ENCODE results near the gene UBXN4.

DNA sequence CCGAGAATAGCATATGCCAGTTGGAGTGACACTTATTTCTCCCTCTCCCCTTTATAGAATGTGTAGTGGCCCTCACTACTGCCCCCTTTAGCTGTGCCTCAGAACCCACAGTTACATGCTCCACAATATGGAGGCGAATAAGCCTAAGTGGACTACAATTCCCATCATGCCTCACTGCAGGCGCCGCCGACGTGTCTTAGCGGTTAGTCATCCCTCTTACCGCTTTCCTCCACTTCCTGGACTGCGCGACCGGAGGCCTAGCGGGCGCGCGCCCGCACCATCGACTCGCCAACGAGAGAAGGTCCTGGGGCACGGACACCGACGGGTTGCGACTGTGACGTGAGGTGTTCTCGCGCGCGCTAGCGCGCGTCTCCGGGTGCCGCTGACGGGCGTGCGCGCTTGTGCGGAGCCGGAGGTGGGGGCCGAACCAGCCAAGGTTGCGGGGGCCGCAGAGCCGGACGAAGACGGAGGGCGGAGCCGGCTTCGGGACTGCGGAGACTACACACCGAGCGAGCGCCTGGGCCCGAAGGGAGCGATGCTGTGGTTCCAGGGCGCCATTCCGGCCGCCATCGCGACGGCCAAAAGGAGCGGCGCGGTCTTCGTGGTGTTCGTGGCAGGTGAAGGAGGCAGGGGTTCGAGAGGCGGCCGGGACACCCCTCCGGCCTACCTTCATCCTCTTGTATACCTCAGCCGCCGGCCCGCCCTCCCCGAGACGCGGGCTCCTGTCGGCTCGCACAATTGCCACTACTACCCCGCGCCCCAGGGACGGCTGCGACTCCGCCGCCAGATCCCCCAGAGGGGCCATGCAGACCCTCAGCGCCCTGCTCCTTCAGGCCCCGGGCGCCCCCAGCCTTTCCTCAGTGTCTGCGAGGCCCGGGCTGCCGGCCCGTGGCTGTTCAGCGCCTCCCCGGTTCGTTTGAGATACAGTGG, at the start of gene UBXN4:
- TF ChIP-seq, protein P1, sequence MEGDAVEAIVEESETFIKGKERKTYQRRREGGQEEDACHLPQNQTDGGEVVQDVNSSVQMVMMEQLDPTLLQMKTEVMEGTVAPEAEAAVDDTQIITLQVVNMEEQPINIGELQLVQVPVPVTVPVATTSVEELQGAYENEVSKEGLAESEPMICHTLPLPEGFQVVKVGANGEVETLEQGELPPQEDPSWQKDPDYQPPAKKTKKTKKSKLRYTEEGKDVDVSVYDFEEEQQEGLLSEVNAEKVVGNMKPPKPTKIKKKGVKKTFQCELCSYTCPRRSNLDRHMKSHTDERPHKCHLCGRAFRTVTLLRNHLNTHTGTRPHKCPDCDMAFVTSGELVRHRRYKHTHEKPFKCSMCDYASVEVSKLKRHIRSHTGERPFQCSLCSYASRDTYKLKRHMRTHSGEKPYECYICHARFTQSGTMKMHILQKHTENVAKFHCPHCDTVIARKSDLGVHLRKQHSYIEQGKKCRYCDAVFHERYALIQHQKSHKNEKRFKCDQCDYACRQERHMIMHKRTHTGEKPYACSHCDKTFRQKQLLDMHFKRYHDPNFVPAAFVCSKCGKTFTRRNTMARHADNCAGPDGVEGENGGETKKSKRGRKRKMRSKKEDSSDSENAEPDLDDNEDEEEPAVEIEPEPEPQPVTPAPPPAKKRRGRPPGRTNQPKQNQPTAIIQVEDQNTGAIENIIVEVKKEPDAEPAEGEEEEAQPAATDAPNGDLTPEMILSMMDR (IDR thresholded peaks at IDR 0.05), result peak; percentile 79
- TF ChIP-seq TCF7L2 (IDR thresholded peaks at IDR 0.05; ENCODE audit: low read depth, low read length) (peak; percentile 34; the same call in 1 of the 2 replicates), POLR2AphosphoS5 (IDR thresholded peaks at IDR 0.05; ENCODE audit: low read depth, low read length) (peak; percentile 81), SIN3A (IDR thresholded peaks at IDR 0.05; ENCODE audit: borderline replicate concordance, insufficient read depth, low read depth, low read length) (peak; percentile 33; the same call in 1 of the 2 replicates)
- TF ChIP-seq, protein P2, sequence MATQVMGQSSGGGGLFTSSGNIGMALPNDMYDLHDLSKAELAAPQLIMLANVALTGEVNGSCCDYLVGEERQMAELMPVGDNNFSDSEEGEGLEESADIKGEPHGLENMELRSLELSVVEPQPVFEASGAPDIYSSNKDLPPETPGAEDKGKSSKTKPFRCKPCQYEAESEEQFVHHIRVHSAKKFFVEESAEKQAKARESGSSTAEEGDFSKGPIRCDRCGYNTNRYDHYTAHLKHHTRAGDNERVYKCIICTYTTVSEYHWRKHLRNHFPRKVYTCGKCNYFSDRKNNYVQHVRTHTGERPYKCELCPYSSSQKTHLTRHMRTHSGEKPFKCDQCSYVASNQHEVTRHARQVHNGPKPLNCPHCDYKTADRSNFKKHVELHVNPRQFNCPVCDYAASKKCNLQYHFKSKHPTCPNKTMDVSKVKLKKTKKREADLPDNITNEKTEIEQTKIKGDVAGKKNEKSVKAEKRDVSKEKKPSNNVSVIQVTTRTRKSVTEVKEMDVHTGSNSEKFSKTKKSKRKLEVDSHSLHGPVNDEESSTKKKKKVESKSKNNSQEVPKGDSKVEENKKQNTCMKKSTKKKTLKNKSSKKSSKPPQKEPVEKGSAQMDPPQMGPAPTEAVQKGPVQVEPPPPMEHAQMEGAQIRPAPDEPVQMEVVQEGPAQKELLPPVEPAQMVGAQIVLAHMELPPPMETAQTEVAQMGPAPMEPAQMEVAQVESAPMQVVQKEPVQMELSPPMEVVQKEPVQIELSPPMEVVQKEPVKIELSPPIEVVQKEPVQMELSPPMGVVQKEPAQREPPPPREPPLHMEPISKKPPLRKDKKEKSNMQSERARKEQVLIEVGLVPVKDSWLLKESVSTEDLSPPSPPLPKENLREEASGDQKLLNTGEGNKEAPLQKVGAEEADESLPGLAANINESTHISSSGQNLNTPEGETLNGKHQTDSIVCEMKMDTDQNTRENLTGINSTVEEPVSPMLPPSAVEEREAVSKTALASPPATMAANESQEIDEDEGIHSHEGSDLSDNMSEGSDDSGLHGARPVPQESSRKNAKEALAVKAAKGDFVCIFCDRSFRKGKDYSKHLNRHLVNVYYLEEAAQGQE (IDR thresholded peaks at IDR 0.05; ENCODE audit: insufficient read depth in 1 of 2, low read depth in 2 of 2, low read length in 1 of 2), result 0 out of 4 replicates have a peak, but pooled peaks of 1 of the 2 experiments have one; percentile 16

Data from Panc1 (cell line).